Measurements from ENCODE around the gene RER1.

Gene RER1

DNA sequence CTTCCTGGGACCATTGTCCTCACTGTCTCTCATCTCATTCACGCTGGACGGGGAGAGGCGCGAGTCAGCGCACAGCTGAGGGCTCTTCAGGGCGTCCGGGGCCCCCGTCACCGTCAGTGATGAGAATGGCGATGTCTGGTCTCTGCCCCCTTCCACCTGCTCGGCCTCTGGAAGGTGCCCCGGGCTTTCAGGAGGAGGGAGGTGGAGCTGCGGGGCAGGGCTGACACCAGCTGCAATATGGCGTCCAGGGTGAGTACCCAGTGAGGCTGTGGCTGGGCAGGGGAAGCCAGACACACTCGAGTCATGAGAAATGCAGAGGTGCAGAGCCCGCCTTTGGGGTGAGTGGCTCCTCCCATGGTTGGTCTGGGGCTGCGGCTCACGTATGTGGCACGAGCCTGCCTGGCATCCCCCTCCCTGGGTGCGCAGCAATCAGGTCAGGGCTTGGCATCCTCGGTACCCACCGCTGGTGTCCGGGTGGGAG, 15.3 kb upstream of the RER1 start:
- DNase-seq (ENCODE audit: low read depth), result no peak

DNA sequence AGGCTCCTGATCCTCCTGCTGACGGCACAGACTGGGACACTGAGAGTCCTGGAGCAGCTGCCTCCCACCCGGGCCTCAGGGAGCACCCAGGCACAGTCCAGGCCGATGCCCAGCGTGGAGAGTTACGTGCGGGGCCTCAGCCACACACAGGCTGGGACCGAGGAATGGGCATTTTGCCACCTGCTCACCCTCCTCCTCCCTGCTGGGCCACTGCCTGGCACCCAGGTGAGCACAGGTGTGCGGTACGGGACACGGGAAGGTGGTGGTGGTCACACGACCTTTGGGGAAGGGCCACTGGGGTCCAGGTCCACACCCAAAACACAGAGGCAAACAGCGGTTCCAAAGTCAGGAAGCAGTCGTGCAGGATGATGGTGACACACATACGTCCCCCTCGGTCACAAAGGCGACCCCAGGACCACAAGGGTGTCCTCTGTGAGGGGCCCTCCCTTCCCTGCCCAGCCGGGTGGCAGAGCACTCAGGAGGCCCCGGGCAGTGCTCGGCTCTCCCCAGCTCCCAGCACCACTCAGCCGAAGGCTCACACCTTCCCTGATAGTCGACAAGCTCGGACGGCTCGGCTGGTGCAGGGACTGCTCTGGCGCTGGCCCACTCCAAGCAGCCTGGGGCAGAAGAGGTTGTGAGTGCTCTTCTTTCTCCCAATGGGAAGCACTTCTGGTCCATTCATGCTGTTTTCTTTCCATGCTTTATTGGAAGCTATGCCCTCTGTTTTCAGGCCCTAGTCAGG, 14.5 kb upstream of the RER1 start:
- DNase-seq (ENCODE audit: low read depth), result no peak

DNA sequence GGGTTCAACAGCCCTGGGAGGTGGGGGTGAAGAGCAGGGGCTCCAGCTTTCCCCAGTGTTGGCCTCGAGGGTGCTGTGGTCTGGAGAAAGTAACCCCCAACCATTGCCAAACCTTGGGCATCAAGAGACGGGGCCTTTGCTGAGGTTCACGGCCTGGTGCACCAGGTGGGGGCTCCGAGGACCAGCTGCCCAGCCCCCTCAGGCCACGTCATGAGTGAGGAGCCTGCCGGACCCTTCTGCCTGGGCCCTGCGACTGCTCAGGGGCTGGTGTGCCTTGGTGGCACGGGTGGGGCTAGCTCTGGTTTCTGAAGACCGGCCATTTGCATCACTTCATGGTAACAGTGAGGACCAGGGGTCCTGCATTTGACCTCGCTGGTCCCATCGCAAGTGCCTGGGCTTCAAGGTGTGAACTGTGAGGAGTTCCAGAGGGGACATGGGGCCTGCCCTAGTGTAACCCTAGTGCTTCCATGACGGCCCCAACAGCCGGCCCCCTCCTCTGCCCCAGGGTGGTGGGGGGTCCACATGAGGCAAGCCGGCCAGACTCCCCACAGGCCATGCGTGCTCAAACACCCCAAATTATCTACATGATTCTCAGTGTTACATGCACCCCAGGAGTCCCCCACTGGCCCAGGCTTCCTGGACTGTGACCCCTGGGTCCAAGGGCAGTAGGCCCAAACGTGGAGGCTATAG, 13.7 kb upstream of the RER1 start:
- no peak for DNase-seq (ENCODE audit: low read depth)

DNA sequence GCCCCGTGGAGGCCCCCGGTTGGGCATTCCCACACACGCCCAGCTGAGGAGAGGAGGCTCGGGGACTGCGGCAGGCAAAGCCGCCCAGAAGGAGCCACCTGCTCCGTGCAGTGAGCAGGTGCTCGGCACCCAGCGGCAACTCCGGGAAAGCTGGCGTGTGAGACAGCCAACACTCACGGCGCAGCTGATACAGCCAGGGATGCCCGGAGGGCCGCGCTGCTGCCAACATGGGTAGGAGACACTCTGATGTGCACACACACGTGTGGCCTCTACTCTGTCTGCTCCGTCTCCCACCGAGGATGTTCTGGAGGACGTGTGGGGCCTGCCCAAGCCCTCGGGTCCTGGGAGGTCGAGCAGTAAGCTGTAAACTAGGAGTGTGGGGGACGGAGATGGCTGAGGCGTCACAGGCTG, 13.2 kb upstream of the RER1 start:
- DNase-seq (ENCODE audit: low read depth), result no peak

DNA sequence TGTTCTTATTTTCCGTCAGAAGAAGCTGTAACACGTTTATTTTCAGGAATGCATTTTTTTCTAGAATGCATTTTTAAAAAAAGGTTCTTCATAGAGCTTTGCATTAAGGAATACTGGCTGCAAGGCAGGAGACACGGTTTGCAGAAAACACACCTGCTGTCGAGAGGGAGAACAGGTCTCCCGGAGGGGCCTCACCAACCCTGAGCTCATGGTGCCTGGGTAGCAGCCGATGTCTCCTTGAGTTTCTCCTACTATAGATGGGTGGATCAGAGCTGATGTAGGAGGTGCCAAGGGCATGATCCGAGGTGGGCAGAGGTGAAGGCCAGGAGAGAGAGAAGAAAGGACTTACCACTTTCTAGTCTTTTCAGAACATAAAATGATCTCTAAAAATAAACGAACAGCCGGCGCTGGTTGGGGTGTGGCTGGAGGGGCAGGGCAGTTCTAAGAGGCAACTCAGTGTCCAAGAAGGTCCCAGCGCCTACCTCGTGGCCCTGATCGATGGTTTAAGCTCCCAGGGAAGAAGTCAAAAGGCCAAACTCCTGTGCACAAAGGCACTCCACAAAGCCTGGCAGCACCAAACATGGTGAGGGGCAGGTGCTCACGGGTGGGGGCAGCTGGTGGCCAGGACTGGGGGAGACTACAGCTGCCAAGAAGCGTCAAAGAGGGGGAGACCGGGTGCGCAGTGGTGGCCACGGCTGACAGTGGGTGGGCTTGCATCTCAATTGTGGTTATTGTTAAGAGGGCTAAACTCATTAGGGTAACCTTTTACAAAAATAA, 12.5 kb upstream of the RER1 start:
- no peak for DNase-seq (ENCODE audit: low read depth)

DNA sequence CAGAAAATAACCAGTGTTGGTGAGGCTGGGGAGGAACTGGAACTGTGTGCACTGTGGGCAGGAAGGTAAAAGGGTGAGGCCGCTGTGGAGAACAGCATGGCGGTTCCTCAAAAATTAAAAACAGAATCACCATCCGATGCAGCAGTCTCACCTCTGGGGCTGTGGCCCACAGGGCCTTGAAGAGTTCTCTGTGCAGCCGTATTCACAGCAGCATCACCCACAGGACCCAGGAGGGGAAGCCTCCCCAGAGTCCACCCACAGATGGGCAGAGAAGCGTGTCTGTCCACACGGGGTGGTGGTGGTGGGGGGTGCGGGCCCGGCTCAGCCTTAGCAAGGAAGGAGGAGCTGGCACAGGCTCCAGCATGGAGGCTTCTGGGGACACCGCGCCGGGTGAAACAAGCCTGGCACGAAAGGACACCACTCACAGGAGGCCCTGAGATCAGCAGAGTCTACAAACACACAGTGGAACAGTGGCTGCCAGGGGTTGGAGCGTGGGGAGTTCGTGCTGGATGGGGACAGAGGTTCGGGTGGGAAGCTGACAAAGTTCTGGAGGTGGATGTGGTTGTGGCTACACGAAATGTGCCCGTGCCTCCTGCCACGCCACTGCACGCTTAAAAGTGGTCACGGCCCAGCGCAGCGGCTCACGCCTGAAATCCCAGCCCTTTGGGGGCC, 11.8 kb upstream of the RER1 start:
- DNase-seq (ENCODE audit: low read depth), result no peak

DNA sequence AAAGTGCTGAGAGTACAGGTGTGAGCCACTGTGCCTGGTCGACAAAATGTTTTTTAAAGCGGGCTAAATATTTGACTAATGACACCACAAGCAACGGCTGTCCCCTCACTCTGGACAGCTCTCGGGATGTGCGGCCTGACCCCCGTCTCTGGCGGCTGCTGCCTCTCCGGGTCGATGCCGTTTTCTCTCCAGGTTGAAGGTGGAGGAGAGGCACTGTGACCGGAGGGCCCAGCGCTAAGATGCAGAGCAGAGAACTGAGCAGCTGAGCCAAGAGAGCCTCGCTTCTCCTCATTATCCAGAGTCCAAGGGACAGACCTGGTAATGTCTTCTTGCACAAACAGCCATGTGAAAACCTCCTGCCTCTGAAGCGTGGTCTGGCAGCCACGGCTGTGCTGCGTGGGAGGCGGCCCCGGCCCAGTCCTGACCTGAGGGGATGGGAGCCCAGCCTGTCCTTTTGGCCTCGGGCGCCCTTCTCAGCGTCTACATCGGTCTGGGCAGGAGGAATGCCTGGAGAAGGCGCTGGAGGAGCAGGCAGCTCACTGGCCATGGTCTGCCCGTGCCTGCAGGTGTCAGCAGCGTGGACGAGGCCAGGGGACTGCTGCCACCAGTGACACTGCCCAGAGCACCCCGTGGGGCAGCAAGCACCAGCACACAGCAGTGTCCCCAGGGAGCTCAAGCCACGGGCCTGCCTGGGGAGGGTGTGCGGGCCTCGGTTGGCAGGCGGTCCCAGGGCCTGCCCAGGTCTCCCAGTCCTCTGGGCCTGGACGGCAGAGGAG, 10.6 kb upstream of the RER1 start:
- no peak for DNase-seq (ENCODE audit: low read depth)

DNA sequence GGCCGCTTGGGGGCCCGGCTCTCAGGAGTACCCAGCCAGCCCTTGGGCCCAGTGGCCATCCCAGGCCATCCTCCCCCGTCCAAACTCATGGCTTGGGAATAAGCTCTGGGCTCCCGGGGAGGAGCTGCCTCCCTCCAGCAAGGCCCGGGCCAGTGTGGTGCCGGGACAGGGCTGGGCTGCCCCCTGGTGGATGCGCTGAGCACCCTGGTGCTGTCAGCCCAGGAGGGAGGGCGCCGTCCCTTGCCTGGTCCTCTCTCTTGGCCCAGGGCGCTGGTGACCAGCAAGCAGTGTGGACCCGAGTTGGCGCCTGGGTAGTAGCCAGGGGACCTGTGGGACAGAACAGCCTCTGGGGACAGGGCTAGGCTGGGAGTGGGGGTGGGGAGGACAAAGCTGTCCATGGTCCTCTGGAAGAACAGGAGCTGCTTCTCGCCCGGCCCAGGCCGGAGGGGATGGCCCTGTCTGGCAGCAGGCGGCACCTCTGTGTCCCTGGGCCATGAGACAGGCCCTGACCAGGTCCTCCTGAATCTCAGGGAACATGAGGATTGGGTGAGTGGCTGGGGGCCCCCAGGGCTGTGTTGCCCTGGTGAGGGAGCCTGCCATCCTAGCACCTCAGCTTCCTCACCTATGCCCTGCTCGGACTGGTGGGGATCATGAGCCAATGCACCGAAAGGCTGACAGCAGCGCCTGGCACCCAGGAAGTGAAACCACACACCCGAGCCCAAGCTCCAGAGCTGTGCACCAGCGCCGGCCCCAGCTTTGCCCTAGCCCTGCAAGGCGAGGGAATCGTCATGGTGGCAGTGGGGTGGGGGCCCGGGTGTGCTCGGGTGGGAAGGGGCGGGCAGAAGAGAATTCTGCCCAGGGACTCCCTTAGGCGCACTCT, 9.7 kb upstream of the RER1 start:
- DNase-seq (ENCODE audit: low read depth), result peak; percentile 66

DNA sequence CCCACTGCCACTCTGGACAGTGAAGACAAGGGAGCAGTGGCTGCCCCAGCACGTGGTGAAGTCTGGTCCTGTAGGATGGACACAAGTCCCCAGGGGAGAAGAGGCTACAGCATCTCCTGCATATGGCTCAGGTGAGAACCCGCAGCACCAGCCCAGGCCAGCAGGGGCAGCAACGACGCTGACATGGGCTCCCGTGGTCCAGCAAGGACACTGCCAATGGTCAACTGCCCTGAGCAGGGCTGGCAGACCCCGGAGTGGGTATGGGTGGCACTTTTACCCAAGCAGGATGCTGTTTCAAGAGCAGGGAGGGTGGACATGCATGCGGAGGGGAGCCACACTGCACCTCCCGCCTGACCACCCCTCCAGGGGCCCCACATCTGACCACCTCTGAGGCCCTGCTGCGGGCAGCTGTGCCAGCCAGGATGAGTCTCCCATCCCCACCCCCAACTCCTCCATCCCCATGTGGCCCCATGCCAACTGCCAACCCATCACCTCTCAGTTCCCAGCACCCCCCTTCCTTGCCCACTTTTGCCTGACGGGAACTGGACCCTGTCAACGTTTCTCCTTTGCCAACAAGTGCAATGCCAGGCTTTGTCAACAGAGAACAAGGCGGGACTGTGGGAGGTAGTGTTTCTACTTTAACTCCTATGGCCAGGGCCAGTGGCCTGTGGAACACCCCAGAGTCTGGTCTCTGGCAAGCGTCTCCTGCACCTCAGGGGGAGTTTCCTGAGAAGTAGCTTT, 8.8 kb upstream of the RER1 start:
- DNase-seq (ENCODE audit: low read depth), result no peak

DNA sequence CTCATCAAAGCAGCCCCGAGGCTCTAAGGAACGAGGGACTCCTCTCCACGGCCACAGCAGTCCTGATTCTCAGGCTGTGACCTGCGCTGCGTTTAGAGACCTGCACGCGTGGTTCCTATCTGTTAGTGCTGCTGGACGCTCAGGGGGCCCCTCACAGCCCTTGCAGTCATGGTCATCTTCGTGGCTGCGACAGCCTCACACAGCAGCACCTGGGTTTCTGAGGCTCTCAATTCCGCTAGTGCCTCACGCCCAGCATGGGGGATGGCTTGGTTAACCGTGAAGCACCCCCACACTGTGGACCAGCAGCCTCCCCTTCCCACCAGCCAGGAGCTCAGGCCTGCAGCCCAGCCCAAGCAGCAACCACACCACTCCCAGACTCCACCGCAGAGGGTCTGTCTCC, 8.1 kb upstream of the RER1 start:
- DNase-seq (ENCODE audit: low read depth), result no peak

DNA sequence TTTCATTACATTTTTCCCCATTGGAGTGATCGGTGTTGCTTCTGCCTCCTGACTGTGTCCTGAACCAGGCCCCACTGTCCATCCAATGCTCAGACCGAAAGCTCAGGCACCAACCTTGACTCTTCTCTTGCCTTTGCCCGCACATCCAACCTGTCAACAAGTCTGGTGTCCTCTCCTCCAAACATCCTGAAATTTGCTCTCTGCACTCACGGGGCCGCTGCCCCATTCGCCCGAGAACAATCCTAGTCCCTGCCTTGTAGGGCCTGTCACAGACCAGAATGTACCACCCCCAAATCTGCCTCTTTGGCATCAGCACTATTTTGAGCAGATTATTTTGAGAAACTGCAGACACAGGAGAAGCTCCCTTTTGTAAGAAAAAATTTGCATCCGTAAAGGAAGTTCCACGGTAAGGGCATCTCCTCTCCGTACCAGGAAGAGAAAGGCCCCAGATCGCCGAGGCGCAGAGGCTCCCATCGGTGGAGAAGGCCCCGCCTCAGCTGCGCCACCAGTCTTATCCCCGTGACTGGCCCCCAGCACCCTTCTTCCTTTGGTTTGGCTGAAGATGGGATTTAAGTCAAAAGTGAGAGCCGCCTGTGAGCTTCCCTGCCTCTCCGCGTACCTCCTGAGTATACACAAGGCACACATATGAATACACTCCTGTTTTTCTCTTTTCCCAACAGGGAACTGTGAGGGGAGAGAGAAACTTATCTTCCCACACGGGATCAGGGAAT, 7.3 kb upstream of the RER1 start:
- DNase-seq (ENCODE audit: low read depth), result no peak

DNA sequence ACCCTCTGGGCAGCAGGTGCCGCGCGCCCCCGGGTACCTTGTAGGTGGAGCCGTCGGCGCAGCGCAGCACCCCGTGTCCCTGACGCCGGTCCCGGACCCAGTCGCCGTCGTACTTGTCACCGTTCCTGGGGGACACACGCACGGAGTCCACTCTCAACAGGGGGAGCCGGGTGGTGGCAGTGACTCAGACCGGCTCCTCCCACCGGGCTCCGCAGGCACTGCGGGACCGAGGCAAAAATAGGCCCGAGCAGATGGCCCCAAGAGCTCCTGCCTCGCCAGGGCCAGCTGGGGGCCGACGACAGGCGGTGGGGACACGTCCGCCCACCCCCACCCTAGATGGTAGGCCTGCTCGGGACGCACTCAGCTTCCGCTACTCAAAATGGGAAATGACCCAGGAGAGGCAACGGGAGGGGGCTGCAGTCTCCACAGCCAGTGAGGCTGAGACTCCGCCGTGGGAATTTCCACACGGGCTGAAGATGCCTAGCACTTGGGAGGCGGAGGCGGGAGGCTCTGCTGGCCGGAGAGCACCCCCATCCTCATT, 6.6 kb upstream of the RER1 start:
- DNase-seq (ENCODE audit: low read depth), result no peak

DNA sequence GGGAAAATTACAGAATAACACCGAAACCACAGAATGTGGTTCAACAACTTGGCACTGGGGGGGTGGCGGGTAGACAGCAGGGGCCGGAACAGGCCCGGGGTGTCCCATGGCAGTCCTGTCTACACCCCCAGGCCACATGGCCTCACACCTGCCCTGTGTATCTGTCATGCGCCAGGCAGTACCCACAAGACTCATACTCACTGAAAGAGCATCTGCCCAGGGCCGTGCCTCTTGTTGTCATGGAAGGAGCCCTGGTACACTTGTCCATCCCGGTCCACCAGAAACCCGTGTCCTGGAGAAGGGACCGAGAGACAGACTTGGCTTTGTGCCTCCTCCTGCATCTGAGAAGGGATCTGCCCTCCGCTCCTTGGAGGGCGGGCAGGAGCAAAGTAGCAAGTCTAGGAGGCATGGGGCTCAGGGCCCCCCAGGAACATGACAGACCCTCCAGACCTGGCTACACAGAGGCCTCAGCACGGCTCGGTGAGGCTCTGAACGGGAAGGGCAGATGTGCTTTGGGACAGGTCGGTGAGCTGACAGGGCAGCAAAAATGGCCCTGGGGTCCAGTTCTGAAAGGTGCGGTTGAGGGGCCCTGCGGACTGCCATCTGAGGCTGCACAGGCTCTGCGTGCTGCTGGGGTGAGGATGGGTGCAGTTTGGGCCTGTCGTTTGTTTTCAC, 5.9 kb upstream of the RER1 start:
- no peak for DNase-seq (ENCODE audit: low read depth)

DNA sequence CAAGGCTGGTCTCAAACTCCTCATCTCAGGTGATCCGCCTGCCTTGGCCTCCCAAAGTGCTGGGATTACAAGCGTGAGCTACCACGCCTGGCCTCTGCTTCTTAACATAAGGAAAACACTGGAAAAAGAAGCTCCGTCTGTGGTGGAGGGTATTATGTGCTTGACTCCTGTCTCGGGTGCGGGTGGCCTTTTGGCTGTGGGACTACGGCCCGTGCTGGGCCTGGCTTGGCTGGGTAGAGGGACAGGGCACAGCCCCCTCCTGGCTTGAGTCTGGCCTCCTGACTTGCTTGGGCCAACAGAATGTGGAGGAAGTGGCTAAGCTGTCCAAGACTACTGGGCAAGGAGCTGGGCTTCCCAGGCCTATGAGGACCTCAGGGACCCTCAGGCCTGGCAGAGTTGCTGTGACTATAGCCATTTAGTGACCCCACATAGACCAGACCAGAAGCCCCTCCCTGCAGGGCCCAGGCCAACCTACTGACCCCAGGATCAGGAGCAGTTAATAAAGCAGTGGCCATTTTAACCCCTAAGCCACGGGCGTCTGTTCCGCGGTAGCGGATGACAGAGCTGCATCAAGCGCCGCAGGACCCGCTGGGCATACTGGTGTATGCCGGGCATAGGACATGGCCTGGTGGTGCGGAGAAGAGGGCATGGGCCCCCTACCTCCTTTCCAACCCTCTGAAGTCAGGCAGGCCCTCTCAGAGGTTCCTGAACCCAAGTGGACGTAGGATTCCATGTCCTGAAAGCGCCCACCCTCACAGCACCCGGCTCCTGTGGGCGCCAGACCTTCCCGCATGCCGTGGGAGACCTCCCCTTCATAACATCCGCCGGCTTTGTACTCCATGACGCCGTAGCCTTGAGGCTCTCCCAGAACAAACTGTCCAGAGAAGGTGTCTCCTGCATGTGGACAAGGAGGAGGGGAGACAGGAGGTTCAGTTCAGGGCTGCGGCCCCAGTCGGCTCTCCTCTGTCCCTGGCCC, 4.7 kb upstream of the RER1 start:
- DNase-seq (ENCODE audit: low read depth), result no peak

DNA sequence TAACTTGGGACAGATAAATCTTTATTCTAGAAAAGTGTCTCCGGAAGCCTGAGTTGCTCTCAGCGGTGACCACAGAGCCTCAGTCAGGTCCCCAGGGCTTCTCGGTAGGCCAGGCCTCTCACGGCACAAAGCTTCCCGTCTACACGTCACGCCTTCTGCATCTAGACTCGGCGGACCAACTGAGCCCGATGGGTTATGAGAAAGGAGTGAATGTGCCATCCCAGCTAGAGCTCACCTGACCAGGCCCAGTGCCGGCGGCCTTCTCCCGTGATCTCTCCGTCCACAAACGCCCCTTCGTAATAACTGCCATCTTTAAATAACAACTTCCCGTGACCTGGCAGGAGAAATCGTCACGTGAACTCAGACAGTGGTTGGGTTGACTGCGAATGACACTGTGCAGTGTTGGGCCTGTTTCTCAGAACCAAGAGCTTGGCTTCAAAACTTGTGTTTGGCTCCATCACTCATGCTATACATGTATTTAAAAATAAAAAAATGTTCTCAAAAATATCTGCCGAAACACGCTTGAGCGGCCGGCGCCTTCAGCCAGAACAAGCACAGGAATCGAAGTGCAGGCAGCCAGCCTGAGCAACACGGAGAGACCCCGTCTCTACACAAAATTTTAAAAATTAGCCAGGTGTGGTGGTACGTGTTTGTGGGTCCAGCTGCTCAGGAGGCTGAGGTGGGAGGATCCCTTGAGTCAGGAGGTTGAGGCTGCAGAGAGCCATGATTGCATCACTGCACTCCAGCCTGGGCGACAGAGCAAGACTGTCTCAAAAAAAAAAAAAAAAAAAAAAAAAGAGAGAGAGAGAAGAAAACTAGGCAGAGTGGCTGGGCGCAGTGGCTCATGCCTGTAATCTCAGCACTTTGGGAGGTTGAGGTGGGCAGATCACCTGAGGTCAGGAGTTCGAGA, 3.4 kb upstream of the RER1 start:
- DNase-seq (ENCODE audit: low read depth), result no peak

DNA sequence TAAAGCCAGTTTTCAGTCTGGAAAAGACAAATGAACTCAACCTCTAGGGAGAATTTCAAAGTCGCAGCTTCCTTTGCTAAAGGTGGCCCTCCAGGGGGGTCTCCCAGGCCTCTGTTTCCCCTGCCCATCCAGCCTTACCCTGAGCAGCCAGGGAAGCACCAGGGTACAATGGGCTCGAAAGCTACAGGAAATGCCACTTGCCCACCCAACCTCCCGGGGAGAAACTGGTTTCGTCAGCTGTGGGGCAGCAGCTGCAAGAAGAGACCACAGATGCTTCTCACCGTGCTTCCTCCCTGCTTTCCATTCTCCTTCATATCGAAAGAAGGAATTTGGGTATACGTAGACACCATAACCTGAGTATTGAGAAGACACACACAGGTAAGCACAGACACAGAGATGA, 2.0 kb upstream of the RER1 start:
- DNase-seq (ENCODE audit: low read depth), result no peak

Data from amniotic epithelial cell (primary cell).